Mesendoderm (in vitro differentiated cells): Measurements from ENCODE around the gene TTC34.

Experiments
- DNase-seq: peaks from one replicate; pipeline ENCODE4 v3.0.0; 2013
- H2AK5ac ChIP-seq: 2 replicates; pipeline ENCODE4 v1.6.1; 2013; ENCODE audit warnings: low read length, inconsistent platforms
- H2BK120ac ChIP-seq: 2 replicates; pipeline ENCODE4 v1.6.1; 2013; ENCODE audit warnings: low read depth, mild to moderate bottlenecking, low read length, moderate library complexity, mixed read lengths
- H2BK15ac ChIP-seq: replicated peaks from 2 replicates; pipeline ENCODE4 v1.6.1; 2013; ENCODE audit warnings: low read depth, mild to moderate bottlenecking, moderate library complexity
- H2BK5ac ChIP-seq: 2 replicates; pipeline ENCODE4 v1.6.1; 2013; ENCODE audit warnings: low read length, inconsistent platforms
- H3K18ac ChIP-seq: 2 replicates; pipeline ENCODE4 v1.6.1; 2013; ENCODE audit warnings: mild to moderate bottlenecking, low read length, mixed read lengths
- H3K23ac ChIP-seq: one replicate; pipeline ENCODE4 v1.6.1; 2013; ENCODE audit warnings: low read length
- H3K27ac ChIP-seq: 2 replicates; pipeline ENCODE4 v1.5.1; 2013; ENCODE audit warnings: low read depth, mild to moderate bottlenecking, inconsistent platforms, low read length, moderate library complexity
- H3K27me3 ChIP-seq: 2 replicates; pipeline ENCODE4 v1.6.1; 2013; ENCODE audit warnings: low read length, control low read depth, mild to moderate bottlenecking, inconsistent platforms; ENCODE audit not compliant: insufficient read depth, poor library complexity
- H3K36me3 ChIP-seq: 2 replicates; pipeline ENCODE4 v1.6.1; 2013; ENCODE audit warnings: low read length, inconsistent platforms; ENCODE audit not compliant: control insufficient read depth, insufficient read depth
- H3K4ac ChIP-seq: one replicate; pipeline ENCODE4 v1.6.1; 2013; ENCODE audit warnings: low read depth, mild to moderate bottlenecking, low read length, moderate library complexity
- H3K4me1 ChIP-seq: 2 replicates; pipeline ENCODE4 v1.6.1; 2013; ENCODE audit warnings: low read depth, low read length, inconsistent platforms; ENCODE audit not compliant: control insufficient read depth
- H3K4me2 ChIP-seq: 2 replicates; pipeline ENCODE4 v1.6.1; 2013; ENCODE audit warnings: low read length
- H3K4me3 ChIP-seq: 2 replicates; pipeline ENCODE4 v1.5.1; 2013; ENCODE audit warnings: mild to moderate bottlenecking, low read length
- H3K56ac ChIP-seq: one replicate; pipeline ENCODE4 v1.6.1; 2013; ENCODE audit warnings: low read length
- H3K79me1 ChIP-seq: 2 replicates; pipeline ENCODE4 v1.6.1; 2013; ENCODE audit warnings: low read length, inconsistent platforms
- H3K79me2 ChIP-seq: 2 replicates; pipeline ENCODE4 v1.6.1; 2013; ENCODE audit warnings: mild to moderate bottlenecking, low read length; ENCODE audit not compliant: control insufficient read depth, insufficient read depth
- H3K9ac ChIP-seq: 2 replicates; pipeline ENCODE4 v1.6.1; 2013; ENCODE audit warnings: low read length, inconsistent platforms
- H4K5ac ChIP-seq: one replicate; pipeline ENCODE4 v1.6.1; 2013; ENCODE audit warnings: low read length
- H4K8ac ChIP-seq: one replicate; pipeline ENCODE4 v1.6.1; 2013; ENCODE audit warnings: low read depth, mild to moderate bottlenecking, control low read depth, low read length, moderate library complexity
- WGBS: extraction: QIAGEN DNeasy Blood & Tissue Kit; methylation state at CpG from one replicate; pipeline ENCODE4 v1.1.7; 2013; ENCODE audit warnings: low lambda C conversion rate, missing lambda C conversion rate; ENCODE audit not compliant: insufficient coverage; ENCODE audit errors: extremely low coverage; 5-methylcytosine and 5-hydroxymethylcytosine counted together

TTC34 gene

GRCh38 chr1:2639203-2639602, 162.3 kb downstream of the TTC34 start:
- no peak overlapping the region for H2BK5ac ChIP-seq
- no peak overlapping the region for H3K18ac ChIP-seq
- no peak overlapping the region for H3K4me2 ChIP-seq
- H3K4me1 ChIP-seq = no peaks in the 10 kb centered on the region
- H4K8ac ChIP-seq = no peak overlapping the region
- H2AK5ac ChIP-seq = no peak overlapping the region
- no peak overlapping the region for H3K9ac ChIP-seq
- H3K79me2 ChIP-seq = no peaks in the 10 kb centered on the region
- no peak overlapping the region for H2BK120ac ChIP-seq
- no peak overlapping the region for H3K23ac ChIP-seq
- no peak overlapping the region for H4K5ac ChIP-seq
- H2BK15ac ChIP-seq = no peak overlapping the region
- H3K27me3 ChIP-seq = no peaks in the 10 kb centered on the region
- no peak overlapping the region for H3K56ac ChIP-seq
- no peaks in the 10 kb centered on the region for H3K79me1 ChIP-seq
- no peak overlapping the region for H3K27ac ChIP-seq
- no peak overlapping the region for H3K4me3 ChIP-seq
- no peak overlapping the region for H3K4ac ChIP-seq
- no CpG with 5 or more reads among the region's 11 CpGs for WGBS
- no peaks in the 10 kb centered on the region for H3K36me3 ChIP-seq
- DNase-seq = no peak

- H3K79me2 ChIP-seq = no peaks in the 10 kb centered on the region
- H3K27ac ChIP-seq = no peak overlapping the region
- H3K4me2 ChIP-seq = no peak overlapping the region
- H2BK5ac ChIP-seq = no peak overlapping the region
- H2BK120ac ChIP-seq = no peak overlapping the region
- H2AK5ac ChIP-seq = no peak overlapping the region
- no peaks in the 10 kb centered on the region for H3K36me3 ChIP-seq
- no peak overlapping the region for H3K4ac ChIP-seq
- DNase-seq = no peak
- WGBS = no CpG with 5 or more reads among the region's 16 CpGs
- H3K27me3 ChIP-seq = no peaks in the 10 kb centered on the region
- H3K9ac ChIP-seq = no peak overlapping the region
- no peak overlapping the region for H3K4me3 ChIP-seq
- H3K79me1 ChIP-seq = no peaks in the 10 kb centered on the region
- H3K18ac ChIP-seq = no peak overlapping the region
- H3K4me1 ChIP-seq = no peaks in the 10 kb centered on the region
- H2BK15ac ChIP-seq = no peak overlapping the region
- no peak overlapping the region for H3K23ac ChIP-seq
- no peak overlapping the region for H3K56ac ChIP-seq
- H4K8ac ChIP-seq = no peak overlapping the region
- no peak overlapping the region for H4K5ac ChIP-seq
Measured at GRCh38 chr1:2638466-2639115, 162.9 kb downstream of the TTC34 start.

- Histone ChIP-seq H4K8ac (no peak overlapping the region), H3K36me3 (no peaks in the 10 kb centered on the region), H2BK5ac (no peak overlapping the region), H4K5ac (no peak overlapping the region), H3K27ac (no peak overlapping the region), H3K56ac (no peak overlapping the region), H3K9ac (no peak overlapping the region), H3K4me3 (no peak overlapping the region), H2BK120ac (no peak overlapping the region), H3K18ac (no peak overlapping the region), H3K79me2 (no peaks in the 10 kb centered on the region), H3K79me1 (no peaks in the 10 kb centered on the region), H3K4me2 (no peak overlapping the region), H3K4me1 (no peaks in the 10 kb centered on the region), H3K4ac (no peak overlapping the region), H3K23ac (no peak overlapping the region), H2BK15ac (no peak overlapping the region), H2AK5ac (no peak overlapping the region), H3K27me3 (no peaks in the 10 kb centered on the region)
- DNase-seq = no peak
- no CpG with 5 or more reads among the region's 10 CpGs for WGBS
Measured at GRCh38 chr1:2637442-2638145, 163.9 kb downstream of the TTC34 start.

- Histone ChIP-seq H3K4me2 (no peak overlapping the region), H3K4ac (no peak overlapping the region), H3K4me3 (no peak overlapping the region), H3K56ac (no peak overlapping the region), H3K18ac (no peak overlapping the region), H3K27me3 (no peaks in the 10 kb centered on the region), H2BK5ac (no peak overlapping the region), H3K4me1 (no peaks in the 10 kb centered on the region), H2AK5ac (no peak overlapping the region), H3K79me1 (no peaks in the 10 kb centered on the region), H2BK120ac (no peak overlapping the region), H3K9ac (no peak overlapping the region), H3K27ac (no peak overlapping the region), H4K5ac (no peak overlapping the region), H4K8ac (no peak overlapping the region), H3K23ac (no peak overlapping the region), H3K79me2 (no peaks in the 10 kb centered on the region), H2BK15ac (no peak overlapping the region), H3K36me3 (no peaks in the 10 kb centered on the region)
- DNase-seq = no peak
- WGBS = no CpG with 5 or more reads among the region's 7 CpGs
Measured at GRCh38 chr1:2636733-2637132, 164.8 kb downstream of the TTC34 start.

- no peak overlapping the region for H2BK120ac ChIP-seq
- H3K4me2 ChIP-seq = no peak overlapping the region
- no peak overlapping the region for H3K9ac ChIP-seq
- DNase-seq = no peak
- no peak overlapping the region for H2BK15ac ChIP-seq
- H2AK5ac ChIP-seq = no peak overlapping the region
- no peak overlapping the region for H3K27ac ChIP-seq
- H3K56ac ChIP-seq = no peak overlapping the region
- H3K4me1 ChIP-seq = no peaks in the 10 kb centered on the region
- WGBS = no CpG with 5 or more reads among the region's 10 CpGs
- no peak overlapping the region for H3K4me3 ChIP-seq
- no peak overlapping the region for H3K18ac ChIP-seq
- H3K36me3 ChIP-seq = no peaks in the 10 kb centered on the region
- no peak overlapping the region for H3K23ac ChIP-seq
- H3K79me2 ChIP-seq = no peaks in the 10 kb centered on the region
- no peaks in the 10 kb centered on the region for H3K27me3 ChIP-seq
- no peak overlapping the region for H4K5ac ChIP-seq
- H3K79me1 ChIP-seq = no peaks in the 10 kb centered on the region
- H3K4ac ChIP-seq = no peak overlapping the region
- no peak overlapping the region for H2BK5ac ChIP-seq
- H4K8ac ChIP-seq = no peak overlapping the region
Measured at GRCh38 chr1:2635361-2636010, 166.0 kb downstream of the TTC34 start.
